NT2/D1 (cell line): Measurements from ENCODE around the gene ENTPD1.
"Not testable (repeated sequence)": the region's sequence is repeated elsewhere in the genome, so short reads cannot be mapped to it uniquely, and the experiment has no call there.

ENCODE experiments used
- YY1 ChIP-seq: IDR thresholded peaks from 2 replicates; pipeline ENCODE4 v1.6.1; 2011; ENCODE audit not compliant: insufficient read length, insufficient read depth
- ZNF274 ChIP-seq: IDR thresholded peaks from 2 replicates; pipeline ENCODE4 v1.6.1; 2011; ENCODE audit warnings: mild to moderate bottlenecking, low read depth, low read length

DNA sequence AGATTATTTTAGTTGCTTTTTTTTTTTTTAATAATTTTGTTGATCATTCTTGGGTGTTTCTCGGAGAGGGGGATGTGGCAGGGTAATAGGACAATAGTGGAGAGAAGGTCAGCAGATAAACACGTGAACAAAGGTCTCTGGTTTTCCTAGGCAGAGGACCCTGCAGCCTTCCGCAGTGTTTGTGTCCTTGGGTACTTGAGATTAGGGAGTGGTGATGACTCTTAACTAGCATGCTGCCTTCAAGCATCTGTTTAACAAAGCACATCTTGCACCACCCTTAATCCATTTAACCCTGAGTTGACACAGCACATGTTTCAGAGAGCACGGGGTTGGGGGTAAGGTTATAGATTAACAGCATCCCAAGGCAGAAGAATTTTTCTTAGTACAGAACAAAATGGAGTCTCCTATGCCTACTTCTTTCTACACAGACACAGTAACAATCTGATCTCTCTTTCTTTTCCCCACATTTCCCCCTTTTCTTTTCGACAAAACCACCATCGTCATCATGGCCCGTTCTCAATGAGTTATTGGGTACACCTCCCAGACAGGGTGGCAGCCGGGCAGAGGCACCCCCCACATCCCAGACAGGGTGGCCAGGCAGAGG lies 52.8 kb downstream of the ENTPD1 start:
- not testable (repeated sequence) for TF ChIP-seq ZNF274, YY1
